ENCODE measurements around the gene ABCG5.

ABCG5 gene

DNA sequence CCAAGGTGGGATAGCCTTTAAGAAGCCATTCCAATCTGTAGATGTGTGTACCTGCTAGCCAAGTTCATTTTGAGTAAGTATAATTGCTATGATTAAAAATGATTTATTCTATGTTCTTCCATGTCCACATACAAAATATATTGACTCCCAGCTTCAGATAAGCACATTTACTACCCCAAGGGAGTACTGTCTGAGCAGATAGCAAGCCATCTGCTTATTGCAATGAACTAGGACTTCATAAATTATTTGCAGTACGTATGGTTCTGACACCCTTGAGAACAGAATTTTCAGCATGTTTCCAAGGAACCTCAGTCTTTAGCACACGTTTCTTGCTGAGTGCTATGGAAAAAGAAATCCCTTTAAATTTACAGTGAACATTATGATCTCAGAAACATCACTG, 28.2 kb downstream of the ABCG5 start:
- no peak for DNase-seq
- Mint-ChIP-seq H3K4me1 (no peaks in the 10 kb centered on the region), H3K27ac (no peak overlapping the region), H3K36me3 (peaks cover 2 to 5% of the 10 kb centered on the region in 2 donors), H3K9me3 (peaks cover 0 to 1% of the 10 kb centered on the region in 2 donors), H3K27me3 (no peaks in the 10 kb centered on the region), H3K4me3 (no peak overlapping the region)
- ATAC-seq (replicated peaks), result no peak

DNA sequence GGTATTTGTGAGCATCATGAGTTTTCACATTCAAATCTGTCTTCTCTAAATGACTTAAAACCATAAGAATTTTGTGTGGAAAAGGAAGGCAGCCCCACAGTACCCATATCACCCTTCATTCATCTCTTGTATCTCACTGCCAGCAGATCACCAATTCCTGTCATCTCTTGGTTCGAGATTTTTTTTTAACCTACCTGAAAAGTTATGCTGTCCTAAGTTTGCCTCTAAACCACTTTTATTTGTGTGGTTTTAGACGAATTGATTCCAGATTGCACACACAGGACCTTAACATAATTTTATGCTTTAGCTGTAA, 32.0 kb downstream of the ABCG5 start:
- H3K4me1 Mint-ChIP-seq, result no peaks in the 10 kb centered on the region
- no peak overlapping the region for H3K4me3 Mint-ChIP-seq
- H3K9me3 Mint-ChIP-seq, result no peaks in the 10 kb centered on the region
- ATAC-seq (replicated peaks) (no peak), DNase-seq (no peak)
- H3K36me3 Mint-ChIP-seq, result peaks cover 3 to 7% of the 10 kb centered on the region in 2 donors
- no peaks in the 10 kb centered on the region for H3K27me3 Mint-ChIP-seq
- H3K27ac Mint-ChIP-seq, result no peak overlapping the region

DNA sequence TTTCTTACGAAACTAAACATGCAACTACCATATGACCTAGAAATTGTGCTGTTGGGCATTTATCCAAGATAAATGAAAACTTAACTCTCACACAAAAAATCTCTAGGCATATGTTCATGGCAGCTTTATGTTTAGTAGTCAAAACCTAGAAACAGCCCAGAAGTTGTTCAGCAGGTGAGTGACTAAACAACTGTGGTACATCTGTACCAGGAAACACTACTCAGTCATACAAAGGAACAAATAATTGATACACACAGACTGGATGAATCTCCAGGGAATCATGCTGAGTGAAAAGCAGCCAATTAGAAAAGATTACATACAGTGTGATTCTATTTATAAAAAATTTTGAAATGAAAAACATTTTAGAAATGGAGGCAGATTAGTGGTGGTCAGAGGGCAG, 35.5 kb downstream of the ABCG5 start:
- ATAC-seq (replicated peaks) (no peak), DNase-seq (no peak)
- Mint-ChIP-seq H3K27me3 (no peaks in the 10 kb centered on the region), H3K4me3 (no peak overlapping the region), H3K4me1 (no peaks in the 10 kb centered on the region), H3K36me3 (peaks cover 2 to 7% of the 10 kb centered on the region in 2 donors), H3K9me3 (no peaks in the 10 kb centered on the region), H3K27ac (no peak overlapping the region)

DNA sequence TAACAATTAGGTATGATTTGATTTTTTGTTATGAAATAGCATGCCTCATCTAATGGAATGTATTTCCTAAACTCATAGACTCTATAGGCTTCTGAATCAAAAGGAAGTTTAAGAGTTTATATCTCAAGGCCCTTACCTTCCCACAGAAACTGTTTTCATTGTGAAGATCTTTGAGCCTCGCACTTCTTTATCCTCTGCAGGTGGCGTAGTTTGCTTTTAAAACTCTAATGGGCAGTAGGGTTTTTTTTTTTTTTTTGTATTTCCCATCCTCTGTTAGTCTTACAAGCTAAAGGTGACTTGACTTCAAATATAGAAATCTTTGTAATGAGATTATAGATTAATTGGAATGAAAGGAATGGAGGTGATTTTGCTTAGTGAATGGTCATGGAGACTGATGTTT, 36.5 kb downstream of the ABCG5 start:
- H3K4me1 Mint-ChIP-seq, result no peaks in the 10 kb centered on the region
- H3K27me3 Mint-ChIP-seq, result no peaks in the 10 kb centered on the region
- peaks cover 0 to 7% of the 10 kb centered on the region in 2 donors for H3K36me3 Mint-ChIP-seq
- no peak overlapping the region for H3K4me3 Mint-ChIP-seq
- ATAC-seq (replicated peaks), result no peak
- no peak for DNase-seq
- H3K27ac Mint-ChIP-seq, result no peak overlapping the region
- no peaks in the 10 kb centered on the region for H3K9me3 Mint-ChIP-seq

DNA sequence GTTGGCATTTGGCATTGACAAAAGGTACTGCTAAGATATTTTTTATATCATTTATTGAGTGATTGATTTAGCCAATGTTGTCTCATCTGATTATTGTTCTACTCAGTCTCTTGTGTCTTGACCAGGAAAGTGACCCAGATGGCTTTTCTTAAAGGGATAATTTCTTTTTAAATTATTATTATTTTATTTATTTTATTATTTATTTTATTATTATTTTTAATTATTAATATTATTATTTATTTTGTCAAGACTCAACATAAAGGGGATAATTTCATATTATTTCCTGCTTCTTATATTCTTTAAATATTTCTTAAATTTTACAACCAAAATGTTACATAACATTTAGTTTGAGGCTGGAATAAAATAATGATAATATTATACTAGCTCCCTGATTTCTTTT, 37.7 kb downstream of the ABCG5 start:
- Mint-ChIP-seq H3K4me1 (no peaks in the 10 kb centered on the region), H3K27me3 (no peaks in the 10 kb centered on the region), H3K9me3 (no peaks in the 10 kb centered on the region), H3K27ac (no peak overlapping the region), H3K36me3 (peaks cover 0 to 7% of the 10 kb centered on the region in 2 donors), H3K4me3 (no peak overlapping the region)
- ATAC-seq (replicated peaks) (no peak), DNase-seq (no peak)

DNA sequence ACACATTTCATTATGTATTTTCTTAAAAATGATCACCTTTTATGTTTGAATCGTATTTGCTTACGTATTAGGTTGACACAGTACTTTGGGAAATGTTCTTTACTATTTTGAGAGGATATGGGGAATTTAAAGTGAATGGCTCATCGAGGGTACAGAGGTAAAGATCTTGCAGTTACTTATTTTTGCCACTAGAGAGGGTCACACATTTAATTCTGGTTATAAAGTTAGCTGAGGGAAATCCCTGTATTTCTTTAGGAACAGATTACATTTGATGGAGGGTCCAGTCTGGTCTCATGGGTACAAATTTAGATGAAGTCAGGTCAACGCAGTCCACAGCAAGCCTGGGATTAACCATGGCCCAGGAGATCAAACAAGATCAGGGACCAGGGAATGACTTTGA, 40.3 kb downstream of the ABCG5 start:
- Mint-ChIP-seq H3K36me3 (peaks cover 0 to 2% of the 10 kb centered on the region in 2 donors), H3K27ac (no peak overlapping the region), H3K4me1 (no peaks in the 10 kb centered on the region), H3K27me3 (no peaks in the 10 kb centered on the region), H3K9me3 (no peaks in the 10 kb centered on the region), H3K4me3 (no peak overlapping the region)
- DNase-seq, result no peak
- ATAC-seq (replicated peaks), result no peak

DNA sequence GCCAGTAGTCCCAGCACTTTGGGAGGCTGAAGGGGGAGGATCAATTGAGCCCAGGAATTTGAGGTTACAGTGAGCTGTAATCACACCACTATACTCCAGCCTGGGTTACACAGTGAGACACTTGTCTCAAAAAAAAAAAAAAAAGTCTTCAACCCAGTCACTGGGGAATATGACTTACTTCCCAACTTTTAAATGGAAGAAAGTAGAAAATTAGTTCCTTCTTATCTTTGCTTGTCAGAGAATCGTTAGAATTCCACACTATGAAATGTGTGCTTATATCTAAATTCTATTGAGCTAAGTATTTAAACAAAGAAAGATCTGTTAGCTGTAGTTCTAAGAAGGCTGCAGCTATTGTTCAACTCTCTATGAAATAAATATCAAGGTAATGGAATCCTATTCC, 42.4 kb downstream of the ABCG5 start:
- ATAC-seq (replicated peaks), result no peak
- no peaks in the 10 kb centered on the region for H3K27me3 Mint-ChIP-seq
- H3K36me3 Mint-ChIP-seq, result peaks cover 2 to 8% of the 10 kb centered on the region in 2 donors
- H3K4me3 Mint-ChIP-seq, result no peak overlapping the region
- DNase-seq, result no peak
- no peak overlapping the region for H3K27ac Mint-ChIP-seq
- H3K9me3 Mint-ChIP-seq, result no peaks in the 10 kb centered on the region
- peaks cover 0 to 5% of the 10 kb centered on the region in 2 donors for H3K4me1 Mint-ChIP-seq

DNA sequence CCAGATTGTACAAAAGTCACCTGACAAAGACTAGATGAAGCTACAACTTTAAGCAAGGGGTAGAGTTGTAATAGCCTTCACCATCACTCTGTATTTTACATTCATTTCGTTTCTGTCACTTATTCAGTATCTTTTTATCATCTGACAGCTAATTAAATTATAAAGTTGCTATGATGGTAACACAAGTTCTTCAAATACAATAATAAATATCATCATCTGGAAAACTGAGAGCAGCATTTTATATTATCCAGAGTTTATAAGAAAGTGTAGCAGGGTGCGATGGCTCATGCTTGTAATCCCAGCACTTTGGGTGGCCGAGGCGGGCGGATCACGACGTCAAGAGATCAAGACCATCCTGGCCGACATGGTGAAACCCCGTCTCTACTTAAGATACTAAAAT, 43.7 kb downstream of the ABCG5 start:
- H3K9me3 Mint-ChIP-seq, result no peaks in the 10 kb centered on the region
- peaks cover 0 to 5% of the 10 kb centered on the region in 2 donors for H3K4me1 Mint-ChIP-seq
- H3K36me3 Mint-ChIP-seq, result peaks cover 2 to 8% of the 10 kb centered on the region in 2 donors
- no peaks in the 10 kb centered on the region for H3K27me3 Mint-ChIP-seq
- no peak for DNase-seq
- no peak overlapping the region for H3K27ac Mint-ChIP-seq
- H3K4me3 Mint-ChIP-seq, result no peak overlapping the region
- no peak for ATAC-seq (replicated peaks)

DNA sequence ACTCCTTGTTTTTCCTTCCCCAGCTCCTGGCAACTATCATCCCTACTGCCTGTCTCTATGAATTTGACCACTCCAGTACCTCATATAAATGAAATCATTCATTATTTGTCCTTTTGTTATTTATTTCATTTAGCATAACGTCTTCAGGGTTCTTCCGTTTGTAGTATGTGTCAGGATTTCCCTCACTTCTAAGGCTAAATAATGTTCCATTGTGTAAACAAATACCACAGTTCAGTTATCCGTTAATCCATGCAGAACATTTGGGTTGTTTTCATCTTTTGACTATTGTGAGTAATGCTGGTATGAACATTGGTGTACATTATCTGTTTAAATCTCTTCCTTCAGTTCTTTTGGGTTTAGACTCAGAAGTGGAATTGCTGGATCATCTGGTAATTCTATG, 46.0 kb downstream of the ABCG5 start:
- Mint-ChIP-seq H3K4me3 (no peak overlapping the region), H3K36me3 (peaks cover 2 to 12% of the 10 kb centered on the region in 2 donors), H3K27ac (no peak overlapping the region), H3K4me1 (peaks cover 0 to 5% of the 10 kb centered on the region in 2 donors), H3K9me3 (no peaks in the 10 kb centered on the region), H3K27me3 (no peaks in the 10 kb centered on the region)
- DNase-seq (no peak), ATAC-seq (replicated peaks) (no peak)

DNA sequence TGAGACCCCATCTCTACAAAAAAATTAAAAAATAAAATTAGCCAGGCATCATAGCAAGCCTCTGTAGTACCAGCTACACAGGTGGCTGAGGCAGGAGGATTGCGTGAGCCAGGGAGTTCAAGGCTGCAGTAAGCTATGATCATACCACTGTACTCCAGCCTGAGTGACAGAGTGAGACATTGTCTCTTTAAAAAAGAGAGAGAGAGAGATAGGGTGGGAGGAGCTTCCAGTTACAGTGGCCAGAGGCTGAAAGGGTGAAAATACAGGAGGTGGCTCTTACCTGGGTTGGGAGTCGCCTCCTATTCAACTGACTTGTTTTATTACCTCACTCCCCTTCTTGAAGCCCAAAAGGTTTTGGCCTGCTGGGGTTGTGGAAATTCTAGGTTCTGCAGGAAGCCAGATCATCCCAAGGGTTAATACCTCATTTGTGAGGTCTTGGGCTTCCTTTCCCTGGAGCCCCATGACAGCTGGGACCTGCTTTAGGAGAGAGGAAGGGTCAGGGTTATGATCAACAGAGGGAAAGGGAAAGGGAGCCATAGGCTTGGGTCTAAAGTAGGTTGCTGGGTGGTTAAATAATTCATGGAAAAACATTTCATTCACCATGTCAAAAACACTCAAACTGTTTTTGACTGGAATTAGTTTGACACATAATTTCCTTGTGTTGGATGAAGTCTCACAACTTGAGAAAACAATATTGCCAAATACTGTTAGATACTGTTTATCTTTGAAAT, 47.4 kb downstream of the ABCG5 start:
- ATAC-seq (replicated peaks) (no peak), DNase-seq (no peak)
- H3K4me3 Mint-ChIP-seq, result no peak overlapping the region
- no peaks in the 10 kb centered on the region for H3K9me3 Mint-ChIP-seq
- peaks cover 2 to 12% of the 10 kb centered on the region in 2 donors for H3K36me3 Mint-ChIP-seq
- peaks cover 0 to 5% of the 10 kb centered on the region in 2 donors for H3K4me1 Mint-ChIP-seq
- no peak overlapping the region for H3K27ac Mint-ChIP-seq
- H3K27me3 Mint-ChIP-seq, result no peaks in the 10 kb centered on the region

DNA sequence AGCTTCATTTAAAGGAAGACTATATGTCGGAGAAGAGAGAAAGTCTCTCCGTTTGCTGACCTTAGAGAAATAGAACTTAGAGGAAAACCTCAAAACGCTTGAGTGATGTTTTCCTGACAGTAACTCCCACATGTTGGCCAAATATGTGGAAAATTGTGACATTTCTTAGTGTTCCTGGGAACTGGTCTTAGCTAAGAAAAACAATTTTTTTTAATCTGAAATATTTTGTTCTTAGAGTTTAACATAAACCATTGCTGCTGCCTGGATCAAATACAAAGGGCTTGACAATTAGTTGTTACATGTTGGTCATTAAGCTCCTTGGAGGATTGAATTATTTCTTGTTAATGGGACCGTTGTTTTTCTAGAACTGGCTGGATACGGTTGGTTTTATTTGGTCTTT, 48.5 kb downstream of the ABCG5 start:
- no peak for DNase-seq
- H3K4me3 Mint-ChIP-seq, result no peak overlapping the region

DNA sequence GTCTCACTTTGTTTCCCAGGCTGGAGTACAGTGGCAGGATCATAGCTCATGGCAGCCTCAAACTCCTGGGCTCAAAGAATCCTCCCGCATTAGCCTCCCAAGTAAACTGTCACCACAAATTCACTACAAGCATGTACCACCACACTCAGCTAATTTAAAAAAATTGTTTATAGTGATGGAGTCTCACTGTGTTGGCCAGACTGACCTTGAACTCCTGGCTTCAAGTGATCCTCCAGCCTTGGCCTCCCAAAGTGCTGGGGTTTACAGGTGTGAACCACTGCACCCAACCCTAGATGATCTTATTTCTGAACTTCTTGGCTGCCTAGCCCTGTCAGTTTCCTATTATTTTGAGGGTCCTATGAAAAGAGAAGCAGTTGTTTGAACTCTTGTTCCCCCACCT, 50.0 kb downstream of the ABCG5 start:
- peaks cover 0 to 5% of the 10 kb centered on the region in 2 donors for H3K4me1 Mint-ChIP-seq

More for the DNA sequence above, 48.5 kb downstream of the ABCG5 start:
- peaks cover 4 to 12% of the 10 kb centered on the region in 2 donors for H3K36me3 Mint-ChIP-seq
- ATAC-seq (replicated peaks), result no peak
- H3K27me3 Mint-ChIP-seq, result no peaks in the 10 kb centered on the region
- H3K9me3 Mint-ChIP-seq, result no peaks in the 10 kb centered on the region
- no peak overlapping the region for H3K27ac Mint-ChIP-seq
- H3K4me1 Mint-ChIP-seq, result peaks cover 0 to 5% of the 10 kb centered on the region in 2 donors

DNA sequence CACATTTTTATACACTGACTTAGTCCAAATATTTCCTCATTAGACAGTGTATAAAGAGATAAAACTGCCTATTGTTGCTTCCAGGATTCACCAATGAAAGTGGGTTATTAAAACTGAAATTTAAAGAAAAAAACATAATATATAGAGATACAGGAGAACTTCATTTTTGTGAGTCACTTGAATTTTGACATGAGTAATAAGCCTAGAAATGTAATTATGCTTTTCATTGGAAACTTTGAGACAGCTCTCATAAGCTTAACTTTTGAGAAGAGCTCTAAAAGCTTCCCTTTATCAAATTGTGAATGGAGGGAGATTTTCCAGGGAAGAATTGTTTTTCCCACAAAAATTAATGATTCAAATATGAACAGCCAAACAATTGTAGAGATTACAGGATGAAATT, 50.7 kb downstream of the ABCG5 start:
- Mint-ChIP-seq H3K4me3 (no peak overlapping the region), H3K36me3 (peaks cover 5 to 12% of the 10 kb centered on the region in 2 donors), H3K27ac (no peak overlapping the region), H3K27me3 (no peaks in the 10 kb centered on the region), H3K9me3 (no peaks in the 10 kb centered on the region), H3K4me1 (peaks cover 0 to 5% of the 10 kb centered on the region in 2 donors)
- no peak for DNase-seq
- no peak for ATAC-seq (replicated peaks)

More for the DNA sequence above, 50.0 kb downstream of the ABCG5 start:
- Mint-ChIP-seq H3K4me3 (no peak overlapping the region), H3K27ac (no peak overlapping the region), H3K9me3 (no peaks in the 10 kb centered on the region), H3K27me3 (no peaks in the 10 kb centered on the region), H3K36me3 (peaks cover 6 to 15% of the 10 kb centered on the region in 2 donors)
- ATAC-seq (replicated peaks), result no peak
- no peak for DNase-seq

DNA sequence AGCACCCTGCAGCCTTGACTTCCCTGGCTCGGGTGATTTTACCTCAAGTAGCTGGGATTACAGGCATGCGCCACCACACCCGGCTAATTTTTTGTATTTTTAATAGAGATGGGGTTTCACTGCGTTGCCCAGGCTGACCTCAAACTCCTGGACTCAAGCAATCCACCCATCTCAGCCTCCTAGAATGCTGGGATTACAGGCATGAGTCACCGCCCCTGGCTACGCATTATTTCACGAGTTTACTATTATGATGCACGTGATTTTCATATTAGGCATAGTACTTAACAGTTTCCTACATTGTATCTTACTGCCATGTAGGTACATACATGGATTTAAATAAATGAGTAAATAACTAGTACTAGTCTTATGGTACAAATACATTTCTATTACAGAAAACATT, 60.4 kb downstream of the ABCG5 start:
- DNase-seq, result no peak
- no peak for ATAC-seq (replicated peaks)
- no peaks in the 10 kb centered on the region for H3K27me3 Mint-ChIP-seq

DNA sequence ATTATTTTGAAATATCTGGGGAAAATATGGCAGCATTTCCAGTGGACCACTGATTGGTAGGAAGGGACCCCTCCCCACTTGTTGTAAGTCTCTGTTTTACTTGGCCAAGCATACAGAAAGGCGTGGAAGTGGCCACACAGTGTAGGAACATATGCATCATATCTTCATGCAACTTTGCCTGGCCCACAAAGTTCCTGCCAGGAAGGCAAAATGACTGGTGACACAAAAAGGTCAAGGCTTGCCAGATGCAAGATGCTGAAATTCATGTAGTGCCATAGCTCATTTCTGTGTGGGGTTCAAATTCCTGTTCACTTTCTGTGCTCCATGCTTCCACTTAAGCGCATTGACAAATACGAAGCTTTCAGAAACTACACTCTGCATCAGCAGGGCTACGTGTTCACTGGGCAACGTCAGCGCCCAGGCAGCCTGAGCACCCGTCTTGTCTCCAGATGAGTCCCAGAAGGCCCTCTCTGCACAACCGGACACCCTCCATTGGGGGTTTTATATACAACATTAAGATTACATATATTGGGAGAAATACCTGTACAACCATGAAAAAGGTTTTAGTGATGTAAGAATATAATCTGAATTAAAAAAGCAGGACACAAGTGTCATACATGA, 61.2 kb downstream of the ABCG5 start:
- ATAC-seq (replicated peaks), result no peak
- Mint-ChIP-seq H3K27ac (no peak overlapping the region), H3K36me3 (peaks cover 5 to 11% of the 10 kb centered on the region in 2 donors), H3K4me3 (no peak overlapping the region), H3K27me3 (no peaks in the 10 kb centered on the region), H3K9me3 (no peaks in the 10 kb centered on the region), H3K4me1 (peaks cover 9 to 12% of the 10 kb centered on the region in 2 donors)
- no peak for DNase-seq

More for the DNA sequence above, 60.4 kb downstream of the ABCG5 start:
- no peak overlapping the region for H3K4me3 Mint-ChIP-seq
- no peak overlapping the region for H3K27ac Mint-ChIP-seq
- no peaks in the 10 kb centered on the region for H3K9me3 Mint-ChIP-seq
- peaks cover 9 to 12% of the 10 kb centered on the region in 2 donors for H3K4me1 Mint-ChIP-seq
- peaks cover 5 to 11% of the 10 kb centered on the region in 2 donors for H3K36me3 Mint-ChIP-seq

Data from stimulated activated naive B cell treated with anti-CD40 and anti-IgM and Interleukin-4, amounts not matched to agents 10 μg/mL and 1 μg/mL and 100 μg/mL, for 72 hours (primary cell).